GM12878 (cell line): Measurements from ENCODE around the gene LHFPL3. TPM values are rescaled to one million over a fixed set of nuclear protein-coding genes. Genes with fewer than 3 reads are reported as not detected.

ENCODE experiments used
- ATAC-seq: fragments of 200-7000 bp; cut with Tn5 transposase; 3 replicates; pipeline ENCODE4 v1.9.1; 2020; ENCODE audit warnings: mild to moderate bottlenecking, moderate library complexity
- BruUV-seq: library from RNA; stranded (reverse); fragments of 400-500 nt; replicated peaks from 2 replicates; lab custom pipeline; 2021; lab: Mats Ljungman, UMichigan
- CTCF ChIA-PET: fragments of 300-600 bp; sonication (Branson Sonifier 250); formaldehyde crosslinking; extraction: SDS; loops from one replicate; lab custom pipeline; 2021; ENCODE audit warnings: inconsistent platforms; lab: Yijun Ruan, JAX
- POLR2A ChIA-PET: fragments of 350-600 bp; formaldehyde crosslinking; extraction: SDS; loops from one replicate; lab custom pipeline; 2021; ENCODE audit warnings: inconsistent platforms; lab: Charles Lee
- RAD21 ChIA-PET: fragments of 300-600 bp; sonication (Branson Sonifier 250); formaldehyde crosslinking; loops from one replicate; lab custom pipeline; 2023; ENCODE audit warnings: antibody characterized with exemption; ENCODE audit not compliant: unreplicated experiment; lab: Charles Lee
- SMC1A ChIA-PET: fragments of 300-600 bp; sonication (Branson Sonifier 250); formaldehyde crosslinking; loops from one replicate; lab custom pipeline; 2023; ENCODE audit not compliant: unreplicated experiment, uncharacterized antibody; lab: Charles Lee
- DNase-seq: peaks from one replicate; pipeline ENCODE4 v3.0.0-alpha.2; 2011; ENCODE audit warnings: low read depth, low spot score
- FAIRE-seq: peaks from 3 replicates; lab custom pipeline; 2011; peaks lifted over from hg19 to GRCh38; lab: Jason Lieb, UNC
- H2AFZ ChIP-seq: 2 replicates; pipeline ENCODE4 v1.6.0; 2011; ENCODE audit warnings: low read depth, low read length, control low read depth; ENCODE audit not compliant: control insufficient read depth
- H3K27ac ChIP-seq: 2 replicates; pipeline ENCODE4 v1.5.1; 2011; ENCODE audit warnings: control low read depth; ENCODE audit not compliant: control insufficient read depth, insufficient read depth
- H3K27me3 ChIP-seq, 2 experiments: replicated peaks in 1 of 2; 2 replicates each; pipeline versions ENCODE4 v1.6.0 to v1.6.1; 2011; ENCODE audit warnings: low read length in 1 of 2; ENCODE audit not compliant: control insufficient read depth in 2 of 2, insufficient read depth in 2 of 2
- H3K36me3 ChIP-seq, 2 experiments: 2 replicates each; pipeline ENCODE4 v1.5.1; 2011; ENCODE audit warnings: low read length in 1 of 2; ENCODE audit not compliant: control insufficient read depth in 2 of 2, insufficient read depth in 2 of 2
- H3K4me1 ChIP-seq: 2 replicates; pipeline ENCODE4 v1.6.1; 2011; ENCODE audit warnings: mild to moderate bottlenecking, low read length, moderate library complexity, mixed read lengths; ENCODE audit not compliant: control insufficient read depth, insufficient read depth
- H3K4me2 ChIP-seq: 2 replicates; pipeline ENCODE4 v1.6.0; 2011; ENCODE audit warnings: control low read depth; ENCODE audit not compliant: control insufficient read depth, insufficient read depth
- H3K4me3 ChIP-seq: fragments of 200-600 bp; sonication (generic); 2 replicates; pipeline ENCODE4 v1.5.1; 2016
- H3K79me2 ChIP-seq: 2 replicates; pipeline ENCODE4 v1.6.0; 2011; ENCODE audit warnings: low read length; ENCODE audit not compliant: control insufficient read depth, insufficient read depth
- H3K9ac ChIP-seq: 2 replicates; pipeline ENCODE4 v1.8.0; 2011; ENCODE audit warnings: low read length, control low read depth, mixed read lengths; ENCODE audit not compliant: control insufficient read depth, insufficient read depth
- H3K9me3 ChIP-seq: replicated peaks from 3 replicates; pipeline ENCODE4 v1.5.1; 2011; ENCODE audit warnings: mild to moderate bottlenecking, low read length; ENCODE audit not compliant: control insufficient read depth, insufficient read depth
- H4K20me1 ChIP-seq: 2 replicates; pipeline ENCODE4 v1.6.0; 2011; ENCODE audit not compliant: control insufficient read depth, insufficient read depth
- ASH2L ChIP-seq: fragments of 300-600, 200-600 bp; sonication (generic); IDR thresholded peaks from 2 replicates; pipeline ENCODE4 v1.6.1; 2017; ENCODE audit warnings: low read depth, mild to moderate bottlenecking, borderline replicate concordance
- BMI1 ChIP-seq: fragments of 450-650 bp; IDR thresholded peaks from 2 replicates; pipeline ENCODE4 v1.6.1; 2016; ENCODE audit warnings: mild to moderate bottlenecking, moderate library complexity, borderline replicate concordance
- CHD2 ChIP-seq: IDR thresholded peaks from 2 replicates; pipeline ENCODE4 v1.6.1; 2011; ENCODE audit warnings: low read depth, low read length, improper control_type of control experiment, borderline replicate concordance
- EED ChIP-seq: sonication (generic); IDR thresholded peaks from 2 replicates; pipeline ENCODE4 v1.6.1; 2016; ENCODE audit warnings: antibody characterized with exemption, low read depth
- IRF3 ChIP-seq: fragments of 450-650 bp; IDR thresholded peaks from 2 replicates; pipeline ENCODE4 v1.6.1; 2014; ENCODE audit warnings: mild to moderate bottlenecking
- LARP7 ChIP-seq: fragments of 450-650 bp; IDR thresholded peaks from 2 replicates; pipeline ENCODE4 v1.6.1; 2017; ENCODE audit warnings: mild to moderate bottlenecking
- MTA3 ChIP-seq: IDR thresholded peaks from 2 replicates; pipeline ENCODE4 v1.6.1; 2012; ENCODE audit warnings: low read length, inconsistent platforms, borderline replicate concordance
- NKRF ChIP-seq: fragments of 450-650 bp; conservative IDR thresholded peaks from 2 replicates; pipeline ENCODE4 v1.6.1; 2017; ENCODE audit warnings: mild to moderate bottlenecking, moderate library complexity
- SMARCA5 ChIP-seq: fragments of 450-650 bp; IDR thresholded peaks from 2 replicates; pipeline ENCODE4 v1.6.1; 2017; ENCODE audit warnings: mild to moderate bottlenecking
- TARDBP ChIP-seq: IDR thresholded peaks from 2 replicates; pipeline ENCODE4 v1.6.1; 2016; ENCODE audit warnings: borderline replicate concordance
- TCF12 ChIP-seq: IDR thresholded peaks from 2 replicates; pipeline ENCODE4 v1.6.1; 2011; ENCODE audit warnings: low read depth, mild to moderate bottlenecking, low read length
- WGBS: methylation state at CpG from one replicate; pipeline ENCODE4 v1.1.6; 2016; ENCODE audit warnings: low lambda C conversion rate; ENCODE audit not compliant: insufficient replicate concordance, insufficient coverage; ENCODE audit errors: missing lambda C conversion rate; 5-methylcytosine and 5-hydroxymethylcytosine counted together
- in situ Hi-C: fragments of 300-500 bp; cut with MboI; formaldehyde crosslinking; loops from 9 replicates; pipeline ENCODE4 v1.14.3; 2018; ENCODE audit warnings: mixed read lengths
- intact Hi-C: fragments of 100-400 bp; cut with micrococcal nuclease; formaldehyde crosslinking; loops from one replicate; pipeline ENCODE4 v1.14.2; 2022; ENCODE audit not compliant: unreplicated experiment
- polyA plus RNA-seq, 11 experiments: library from polyadenylated mRNA; depleted of rRNA in 4 of 11; unstranded in 6 of 11; stranded (reverse) in 5 of 11; fragments of >200 nt; fragmentation: Nextera tagmentation in 4 of 11; fragmentation: Illumina TruSeq in 1 of 11; extraction: Ambion mirVana in 4 of 11; extraction: Trizol in 1 of 11; gene quantifications; 1 replicate in 1 of 11; 2 replicates in 10 of 11; pipeline versions ENCODE4 v1.2.1 to v1.2.3, GENCODE V29; 2011 to 2016; ENCODE audit warnings: inconsistent platforms in 2 of 11, missing spikeins in 2 of 11, low read depth in 1 of 11
- total RNA-seq, 4 experiments: library from RNA; depleted of rRNA in 3 of 4; stranded (reverse); fragments of >200 nt in 3 of 4; fragmentation: Illumina TruSeq in 1 of 4; extraction: Trizol in 1 of 4; gene quantifications; 2 replicates each; pipeline versions ENCODE4 v1.2.1 to v1.2.3, GENCODE V29; 2013 to 2021
- TF ChIP-seq, protein P1 (sequence below): fragments of 450-650 bp; IDR thresholded peaks from 2 replicates; pipeline ENCODE4 v1.6.1; 2017; ENCODE audit warnings: mild to moderate bottlenecking, moderate library complexity
- TF ChIP-seq, protein P2 (sequence below): fragments of 450-650 bp; IDR thresholded peaks from 2 replicates; pipeline ENCODE4 v1.6.1; 2017; ENCODE audit warnings: mild to moderate bottlenecking

The LHFPL3 gene
- total and polyA plus RNA-seq, 10 of the 15 experiments (the other 5 are each of a cell fraction or from before 2014, with no cell fraction given) = 0.09 TPM; not detected in 9

DNA sequence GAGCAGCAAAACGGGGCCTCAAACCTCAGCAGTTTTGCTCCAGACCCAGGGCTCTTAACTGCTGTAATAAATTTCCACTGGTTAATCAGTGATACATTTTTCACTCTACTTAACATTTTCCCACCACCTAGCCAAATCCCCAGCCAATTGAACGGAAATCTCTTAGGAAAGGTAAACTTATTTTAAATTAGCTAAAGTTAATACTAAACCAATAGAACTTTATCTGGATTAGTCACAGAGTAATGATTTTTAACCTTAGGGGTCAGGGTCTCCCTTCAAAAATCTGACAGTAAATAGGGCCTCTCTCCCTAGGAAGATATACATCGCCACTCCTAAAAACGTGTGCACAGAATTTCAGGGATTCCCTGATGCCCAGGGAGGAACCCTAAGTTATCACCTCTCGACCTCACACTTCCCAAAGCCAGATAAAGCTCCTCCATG lies 598.2 kb downstream of the LHFPL3 start (continued):
- TF ChIP-seq SMARCA5 (no peak), EED (no peak), LARP7 (no peak), IRF3 (no peak), ASH2L (no peak)

GRCh38 chr7:104927055-104927454 lies 598.7 kb downstream of the LHFPL3 start:
- H3K4me2 ChIP-seq = no peak overlapping the region
- ChIA-PET CTCF (interaction anchor here (0.6 to 15.6 kb wide), 10 partner anchors 8 to 1142 kb away, joined by 3 to 581 read pairs (median 10); no protein-coding TSS in a partner anchor), SMC1A (interaction anchor here (0.6 to 6.5 kb wide), 20 partner anchors 9 to 663 kb away, joined by 3 to 104 read pairs (median 4); no protein-coding TSS in a partner anchor), POLR2A (interaction anchor here (0.5 to 1.5 kb wide), 8 partner anchors 14 to 605 kb away, joined by 3 to 4 read pairs (median 3); partner anchors contain the start of gene RINT1), RAD21 (interaction anchor here (0.8 to 8.9 kb wide), 13 partner anchors 9 to 413 kb away, joined by 3 to 147 read pairs (median 5); no protein-coding TSS in a partner anchor)
- H3K4me3 ChIP-seq = no peak overlapping the region
- DNase-seq = no peak
- no peaks in the 10 kb centered on the region for H4K20me1 ChIP-seq
- no peaks in the 10 kb centered on the region for H3K9me3 ChIP-seq
- ATAC-seq = no peak
- H3K9ac ChIP-seq = no peak overlapping the region
- H3K79me2 ChIP-seq = no peaks in the 10 kb centered on the region
- FAIRE-seq = no peak
- 70% methylated on average over 7 of the region's 7 CpGs for WGBS
- BruUV-seq = no TSS peak
- no peak overlapping the region for H3K27ac ChIP-seq
- H2AFZ ChIP-seq = no peak overlapping the region
- in situ Hi-C loops = no loop called here
- intact Hi-C loops = loop anchor here (10.0 kb wide), 2 partner anchors 408 to 498 kb away; no protein-coding TSS in a partner anchor
- H3K27me3 ChIP-seq = no peaks in the 10 kb centered on the region
- H3K4me1 ChIP-seq = peaks cover 2% of the 10 kb centered on the region; the same call in 1 of the 2 replicates
- no peaks in the 10 kb centered on the region for H3K36me3 ChIP-seq
- no peak for TF ChIP-seq CHD2
- no peak for TF ChIP-seq MTA3
- TF ChIP-seq TCF12 = no peak
- TF ChIP-seq, protein P1, sequence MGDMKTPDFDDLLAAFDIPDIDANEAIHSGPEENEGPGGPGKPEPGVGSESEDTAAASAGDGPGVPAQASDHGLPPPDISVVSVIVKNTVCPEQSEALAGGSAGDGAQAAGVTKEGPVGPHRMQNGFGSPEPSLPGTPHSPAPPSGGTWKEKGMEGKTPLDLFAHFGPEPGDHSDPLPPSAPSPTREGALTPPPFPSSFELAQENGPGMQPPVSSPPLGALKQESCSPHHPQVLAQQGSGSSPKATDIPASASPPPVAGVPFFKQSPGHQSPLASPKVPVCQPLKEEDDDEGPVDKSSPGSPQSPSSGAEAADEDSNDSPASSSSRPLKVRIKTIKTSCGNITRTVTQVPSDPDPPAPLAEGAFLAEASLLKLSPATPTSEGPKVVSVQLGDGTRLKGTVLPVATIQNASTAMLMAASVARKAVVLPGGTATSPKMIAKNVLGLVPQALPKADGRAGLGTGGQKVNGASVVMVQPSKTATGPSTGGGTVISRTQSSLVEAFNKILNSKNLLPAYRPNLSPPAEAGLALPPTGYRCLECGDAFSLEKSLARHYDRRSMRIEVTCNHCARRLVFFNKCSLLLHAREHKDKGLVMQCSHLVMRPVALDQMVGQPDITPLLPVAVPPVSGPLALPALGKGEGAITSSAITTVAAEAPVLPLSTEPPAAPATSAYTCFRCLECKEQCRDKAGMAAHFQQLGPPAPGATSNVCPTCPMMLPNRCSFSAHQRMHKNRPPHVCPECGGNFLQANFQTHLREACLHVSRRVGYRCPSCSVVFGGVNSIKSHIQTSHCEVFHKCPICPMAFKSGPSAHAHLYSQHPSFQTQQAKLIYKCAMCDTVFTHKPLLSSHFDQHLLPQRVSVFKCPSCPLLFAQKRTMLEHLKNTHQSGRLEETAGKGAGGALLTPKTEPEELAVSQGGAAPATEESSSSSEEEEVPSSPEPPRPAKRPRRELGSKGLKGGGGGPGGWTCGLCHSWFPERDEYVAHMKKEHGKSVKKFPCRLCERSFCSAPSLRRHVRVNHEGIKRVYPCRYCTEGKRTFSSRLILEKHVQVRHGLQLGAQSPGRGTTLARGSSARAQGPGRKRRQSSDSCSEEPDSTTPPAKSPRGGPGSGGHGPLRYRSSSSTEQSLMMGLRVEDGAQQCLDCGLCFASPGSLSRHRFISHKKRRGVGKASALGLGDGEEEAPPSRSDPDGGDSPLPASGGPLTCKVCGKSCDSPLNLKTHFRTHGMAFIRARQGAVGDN = no peak
- no peak for TF ChIP-seq BMI1
- TF ChIP-seq, protein P2, sequence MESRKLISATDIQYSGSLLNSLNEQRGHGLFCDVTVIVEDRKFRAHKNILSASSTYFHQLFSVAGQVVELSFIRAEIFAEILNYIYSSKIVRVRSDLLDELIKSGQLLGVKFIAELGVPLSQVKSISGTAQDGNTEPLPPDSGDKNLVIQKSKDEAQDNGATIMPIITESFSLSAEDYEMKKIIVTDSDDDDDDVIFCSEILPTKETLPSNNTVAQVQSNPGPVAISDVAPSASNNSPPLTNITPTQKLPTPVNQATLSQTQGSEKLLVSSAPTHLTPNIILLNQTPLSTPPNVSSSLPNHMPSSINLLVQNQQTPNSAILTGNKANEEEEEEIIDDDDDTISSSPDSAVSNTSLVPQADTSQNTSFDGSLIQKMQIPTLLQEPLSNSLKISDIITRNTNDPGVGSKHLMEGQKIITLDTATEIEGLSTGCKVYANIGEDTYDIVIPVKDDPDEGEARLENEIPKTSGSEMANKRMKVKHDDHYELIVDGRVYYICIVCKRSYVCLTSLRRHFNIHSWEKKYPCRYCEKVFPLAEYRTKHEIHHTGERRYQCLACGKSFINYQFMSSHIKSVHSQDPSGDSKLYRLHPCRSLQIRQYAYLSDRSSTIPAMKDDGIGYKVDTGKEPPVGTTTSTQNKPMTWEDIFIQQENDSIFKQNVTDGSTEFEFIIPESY = no peak
- TF ChIP-seq NKRF = no peak
- no peak for TF ChIP-seq TARDBP
